ENCODE measurements around the gene AVEN. TPM values are rescaled to one million over a fixed set of nuclear protein-coding genes. Genes with fewer than 3 reads are reported as not detected.

Gene AVEN
- polyA plus RNA-seq, 1 donor (not counting 4 experiments of a cell fraction or from before 2014, with no cell fraction given) = 16.6 TPM

GRCh38 chr15:34018021-34018645 lies 20.9 kb downstream of the AVEN start:
- H3K9ac ChIP-seq (ENCODE audit: control insufficient read depth, extremely low read depth, insufficient read depth, low read length) = no peak overlapping the region
- H3K79me2 ChIP-seq (ENCODE audit: control insufficient read depth, insufficient read depth, low read length) = no peaks in the 10 kb centered on the region
- no peak overlapping the region for H3K4me2 ChIP-seq (ENCODE audit: control insufficient read depth, extremely low read depth, insufficient read depth, low read depth, low read length)
- FAIRE-seq (no peak), DNase-seq (ENCODE audit: low read depth, low spot score) (no peak)
- no peaks in the 10 kb centered on the region for H4K20me1 ChIP-seq (ENCODE audit: control insufficient read depth, extremely low read depth, insufficient read depth, low read length)
- no peak overlapping the region for H3K27ac ChIP-seq (ENCODE audit: control insufficient read depth, insufficient read depth, low read length)
- no peak overlapping the region for H3K4me3 ChIP-seq (ENCODE audit: control insufficient read depth in 2 of 3, extremely low read depth in 1 of 3, insufficient read depth in 2 of 3, low read depth in 1 of 3, low read length in 3 of 3)
- no peaks in the 10 kb centered on the region for H3K27me3 ChIP-seq (ENCODE audit: control insufficient read depth, extremely low read depth, insufficient read depth, low read length)
- no peaks in the 10 kb centered on the region for H3K4me1 ChIP-seq (ENCODE audit: control insufficient read depth, extremely low read depth, insufficient read depth, low read length)
- no peaks in the 10 kb centered on the region for H3K9me3 ChIP-seq (ENCODE audit: control insufficient read depth, low read depth, low read length)
- H3K9me1 ChIP-seq (ENCODE audit: control insufficient read depth, extremely low read depth, insufficient read depth, low read length) = no peaks in the 10 kb centered on the region
- dilution Hi-C loops (cut with MboI; ENCODE audit: extremely low pct_ligation_motif_present, low sequenced_read_pairs) = no loop called here
- no peak overlapping the region for H2AFZ ChIP-seq (ENCODE audit: control insufficient read depth, low read length)
- TF ChIP-seq EZH2 (IDR thresholded peaks at IDR 0.05; ENCODE audit: low read length) = no peak
- H3K36me3 ChIP-seq (ENCODE audit: control insufficient read depth in 2 of 2, extremely low read depth in 1 of 2, insufficient read depth in 2 of 2, low read length in 2 of 2) = no peaks in the 10 kb centered on the region

GRCh38 chr15:34014556-34014955 lies 24.4 kb downstream of the AVEN start:
- TF ChIP-seq CTCF (optimal IDR thresholded peaks at IDR 0.05 in 1 of 3, IDR thresholded peaks at IDR 0.05 in 1 of 3, conservative IDR thresholded peaks at IDR 0.05 in 1 of 3; ENCODE audit: extremely low read depth in 1 of 3, insufficient read depth in 2 of 3, low read length in 3 of 3) = no peak
- no peak for TF ChIP-seq EZH2 (IDR thresholded peaks at IDR 0.05; ENCODE audit: low read length)
- H3K9ac ChIP-seq (ENCODE audit: control insufficient read depth, extremely low read depth, insufficient read depth, low read length) = no peak overlapping the region
- FAIRE-seq = no peak

GRCh38 chr15:34013746-34014145 lies 25.3 kb downstream of the AVEN start:
- Histone ChIP-seq H4K20me1 (ENCODE audit: control insufficient read depth, extremely low read depth, insufficient read depth, low read length) (no peaks in the 10 kb centered on the region), H3K4me2 (ENCODE audit: control insufficient read depth, extremely low read depth, insufficient read depth, low read depth, low read length) (no peak overlapping the region), H2AFZ (ENCODE audit: control insufficient read depth, low read length) (no peak overlapping the region), H3K4me1 (ENCODE audit: control insufficient read depth, extremely low read depth, insufficient read depth, low read length) (no peaks in the 10 kb centered on the region), H3K9me3 (ENCODE audit: control insufficient read depth, low read depth, low read length) (no peaks in the 10 kb centered on the region), H3K27me3 (ENCODE audit: control insufficient read depth, extremely low read depth, insufficient read depth, low read length) (no peaks in the 10 kb centered on the region), H3K9me1 (ENCODE audit: control insufficient read depth, extremely low read depth, insufficient read depth, low read length) (no peaks in the 10 kb centered on the region), H3K79me2 (ENCODE audit: control insufficient read depth, insufficient read depth, low read length) (no peaks in the 10 kb centered on the region), H3K9ac (ENCODE audit: control insufficient read depth, extremely low read depth, insufficient read depth, low read length) (no peak overlapping the region), H3K27ac (ENCODE audit: control insufficient read depth, insufficient read depth, low read length) (no peak overlapping the region), H3K36me3 (ENCODE audit: control insufficient read depth in 2 of 2, extremely low read depth in 1 of 2, insufficient read depth in 2 of 2, low read length in 2 of 2) (no peaks in the 10 kb centered on the region), H3K4me3 (ENCODE audit: control insufficient read depth in 2 of 3, extremely low read depth in 1 of 3, insufficient read depth in 2 of 3, low read depth in 1 of 3, low read length in 3 of 3) (no peak overlapping the region)
- FAIRE-seq (no peak), DNase-seq (ENCODE audit: low read depth, low spot score) (no peak)
- TF ChIP-seq CTCF (optimal IDR thresholded peaks at IDR 0.05 in 1 of 3, IDR thresholded peaks at IDR 0.05 in 1 of 3, conservative IDR thresholded peaks at IDR 0.05 in 1 of 3; ENCODE audit: extremely low read depth in 1 of 3, insufficient read depth in 2 of 3, low read length in 3 of 3) = no peak
- no peak for TF ChIP-seq EZH2 (IDR thresholded peaks at IDR 0.05; ENCODE audit: low read length)
- dilution Hi-C loops (cut with MboI; ENCODE audit: extremely low pct_ligation_motif_present, low sequenced_read_pairs) = no loop called here

More at GRCh38 chr15:34014556-34014955, 24.4 kb downstream of the AVEN start:
- no peaks in the 10 kb centered on the region for H3K9me1 ChIP-seq (ENCODE audit: control insufficient read depth, extremely low read depth, insufficient read depth, low read length)
- no peak overlapping the region for H3K4me2 ChIP-seq (ENCODE audit: control insufficient read depth, extremely low read depth, insufficient read depth, low read depth, low read length)
- no peaks in the 10 kb centered on the region for H3K36me3 ChIP-seq (ENCODE audit: control insufficient read depth in 2 of 2, extremely low read depth in 1 of 2, insufficient read depth in 2 of 2, low read length in 2 of 2)
- no peak overlapping the region for H3K27ac ChIP-seq (ENCODE audit: control insufficient read depth, insufficient read depth, low read length)
- no peaks in the 10 kb centered on the region for H3K9me3 ChIP-seq (ENCODE audit: control insufficient read depth, low read depth, low read length)
- no peaks in the 10 kb centered on the region for H3K27me3 ChIP-seq (ENCODE audit: control insufficient read depth, extremely low read depth, insufficient read depth, low read length)
- dilution Hi-C loops (cut with MboI; ENCODE audit: extremely low pct_ligation_motif_present, low sequenced_read_pairs) = no loop called here
- H3K79me2 ChIP-seq (ENCODE audit: control insufficient read depth, insufficient read depth, low read length) = no peaks in the 10 kb centered on the region
- H3K4me3 ChIP-seq (ENCODE audit: control insufficient read depth in 2 of 3, extremely low read depth in 1 of 3, insufficient read depth in 2 of 3, low read depth in 1 of 3, low read length in 3 of 3) = no peak overlapping the region
- no peak overlapping the region for H2AFZ ChIP-seq (ENCODE audit: control insufficient read depth, low read length)
- no peaks in the 10 kb centered on the region for H3K4me1 ChIP-seq (ENCODE audit: control insufficient read depth, extremely low read depth, insufficient read depth, low read length)
- DNase-seq (ENCODE audit: low read depth, low spot score) = no peak
- H4K20me1 ChIP-seq (ENCODE audit: control insufficient read depth, extremely low read depth, insufficient read depth, low read length) = no peaks in the 10 kb centered on the region
